Cardiac fibroblast (primary cell): Measurements from ENCODE around the gene SLC25A12.

Experiments used
- DNase-seq, 2 donors: peaks; one replicate each; pipeline versions ENCODE4 v3.0.0 to v3.0.0-alpha.2; 2010; ENCODE audit warnings: low read depth in 2 of 2
- H3K4me3 ChIP-seq, 2 donors: replicated peaks in 1 of 2; 1 replicate in 1 of 2; 2 replicates in 1 of 2; pipeline ENCODE4 v1.5.1; 2011; ENCODE audit warnings: low read depth in 2 of 2, low read length in 2 of 2, mild to moderate bottlenecking in 2 of 2, moderate library complexity in 1 of 2
- TF ChIP-seq, protein P1 (sequence below): IDR thresholded peaks from one replicate; pipeline ENCODE4 v1.5.1; 2011; ENCODE audit warnings: low read depth, mild to moderate bottlenecking, low read length, inconsistent platforms

SLC25A12 gene, protein sequence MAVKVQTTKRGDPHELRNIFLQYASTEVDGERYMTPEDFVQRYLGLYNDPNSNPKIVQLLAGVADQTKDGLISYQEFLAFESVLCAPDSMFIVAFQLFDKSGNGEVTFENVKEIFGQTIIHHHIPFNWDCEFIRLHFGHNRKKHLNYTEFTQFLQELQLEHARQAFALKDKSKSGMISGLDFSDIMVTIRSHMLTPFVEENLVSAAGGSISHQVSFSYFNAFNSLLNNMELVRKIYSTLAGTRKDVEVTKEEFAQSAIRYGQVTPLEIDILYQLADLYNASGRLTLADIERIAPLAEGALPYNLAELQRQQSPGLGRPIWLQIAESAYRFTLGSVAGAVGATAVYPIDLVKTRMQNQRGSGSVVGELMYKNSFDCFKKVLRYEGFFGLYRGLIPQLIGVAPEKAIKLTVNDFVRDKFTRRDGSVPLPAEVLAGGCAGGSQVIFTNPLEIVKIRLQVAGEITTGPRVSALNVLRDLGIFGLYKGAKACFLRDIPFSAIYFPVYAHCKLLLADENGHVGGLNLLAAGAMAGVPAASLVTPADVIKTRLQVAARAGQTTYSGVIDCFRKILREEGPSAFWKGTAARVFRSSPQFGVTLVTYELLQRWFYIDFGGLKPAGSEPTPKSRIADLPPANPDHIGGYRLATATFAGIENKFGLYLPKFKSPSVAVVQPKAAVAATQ

DNA sequence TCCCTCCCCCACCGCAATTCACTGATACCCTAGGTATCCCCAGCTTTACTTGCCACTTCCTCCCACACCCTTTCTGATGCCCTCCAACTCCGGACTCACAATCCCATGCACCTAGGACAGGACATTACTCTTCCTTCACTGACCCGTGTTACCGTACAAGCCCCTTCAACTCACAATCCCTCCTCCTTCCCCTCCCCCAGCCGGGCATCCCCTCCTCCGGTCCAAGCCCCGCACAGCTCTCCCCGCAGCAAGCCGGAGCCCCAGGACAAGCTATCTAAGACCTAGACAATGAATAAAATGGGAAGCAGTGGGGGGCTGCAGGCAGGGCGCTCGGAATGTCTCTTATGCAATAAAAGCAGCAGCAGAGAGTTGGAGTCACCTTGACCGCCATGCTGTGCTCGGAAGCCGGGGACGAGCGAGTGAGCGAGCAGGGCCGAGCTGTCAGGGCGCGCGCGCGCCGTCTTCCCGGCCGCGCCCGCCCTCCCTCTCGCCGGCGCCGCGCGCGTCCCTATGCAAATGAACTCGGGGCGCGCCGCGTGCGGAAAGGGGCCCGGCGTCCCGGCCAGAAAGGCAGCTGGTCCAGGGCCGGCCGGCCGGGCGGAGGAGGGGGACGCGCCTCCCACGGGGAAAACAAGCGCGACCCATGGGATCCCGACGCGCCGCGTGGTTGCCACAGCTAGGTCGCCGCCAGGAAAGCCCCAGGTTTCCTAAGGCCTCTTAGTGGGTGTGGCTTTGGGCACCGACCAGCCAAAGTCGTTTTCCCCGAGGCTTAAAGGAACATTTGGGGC lies at the start of gene SLC25A12:
Gene SLC25A12, minus strand, starts transcription at position 421 of the 788 bp plus-strand sequence. Its CDS starts 30 bp downstream, at position 391.
- peak; percentile 82 for DNase-seq
- H3K4me3 ChIP-seq: peak within 1 kb of the TSS; percentile 74 to 92
- TF ChIP-seq, protein P1, sequence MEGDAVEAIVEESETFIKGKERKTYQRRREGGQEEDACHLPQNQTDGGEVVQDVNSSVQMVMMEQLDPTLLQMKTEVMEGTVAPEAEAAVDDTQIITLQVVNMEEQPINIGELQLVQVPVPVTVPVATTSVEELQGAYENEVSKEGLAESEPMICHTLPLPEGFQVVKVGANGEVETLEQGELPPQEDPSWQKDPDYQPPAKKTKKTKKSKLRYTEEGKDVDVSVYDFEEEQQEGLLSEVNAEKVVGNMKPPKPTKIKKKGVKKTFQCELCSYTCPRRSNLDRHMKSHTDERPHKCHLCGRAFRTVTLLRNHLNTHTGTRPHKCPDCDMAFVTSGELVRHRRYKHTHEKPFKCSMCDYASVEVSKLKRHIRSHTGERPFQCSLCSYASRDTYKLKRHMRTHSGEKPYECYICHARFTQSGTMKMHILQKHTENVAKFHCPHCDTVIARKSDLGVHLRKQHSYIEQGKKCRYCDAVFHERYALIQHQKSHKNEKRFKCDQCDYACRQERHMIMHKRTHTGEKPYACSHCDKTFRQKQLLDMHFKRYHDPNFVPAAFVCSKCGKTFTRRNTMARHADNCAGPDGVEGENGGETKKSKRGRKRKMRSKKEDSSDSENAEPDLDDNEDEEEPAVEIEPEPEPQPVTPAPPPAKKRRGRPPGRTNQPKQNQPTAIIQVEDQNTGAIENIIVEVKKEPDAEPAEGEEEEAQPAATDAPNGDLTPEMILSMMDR: no peak

DNA sequence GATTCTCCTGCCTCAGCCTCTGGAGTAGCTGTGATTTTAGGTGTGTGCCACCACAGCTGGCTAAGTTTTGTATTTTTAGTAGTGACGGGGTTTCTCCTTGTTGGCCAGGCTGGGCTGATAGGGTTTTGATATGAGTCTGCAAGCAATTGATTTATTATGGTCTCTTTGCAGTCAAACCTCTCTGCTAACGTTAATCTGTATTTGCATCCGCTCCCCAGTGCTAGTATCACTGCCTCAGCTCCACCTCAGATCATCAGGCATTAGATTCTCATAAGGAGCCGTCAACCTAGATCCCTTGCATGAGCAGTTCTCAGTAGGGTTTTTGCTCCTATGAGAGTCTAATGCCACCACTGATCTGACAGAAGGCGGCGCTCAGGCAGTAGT lies 47.3 kb upstream of the SLC25A12 start:
- no peak for DNase-seq
- H3K4me3 ChIP-seq: no peak overlapping the region
- TF ChIP-seq, protein P1: no peak

DNA sequence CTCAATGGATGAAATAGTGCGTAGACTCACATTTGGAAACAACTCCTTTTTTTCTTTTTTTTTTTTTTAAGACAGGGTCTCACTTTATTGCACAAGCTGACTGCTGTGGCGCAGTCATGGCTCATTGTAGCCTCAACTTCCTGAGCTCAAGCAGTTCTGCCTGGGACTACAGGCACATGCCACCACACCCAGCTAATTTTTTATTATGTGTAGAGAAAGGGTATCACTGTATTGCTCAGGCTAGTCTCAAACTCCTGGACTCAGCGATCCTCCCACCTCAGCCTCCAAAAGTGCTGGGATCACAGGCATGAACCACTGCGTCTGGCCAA lies 45.7 kb upstream of the SLC25A12 start:
- no peak overlapping the region for H3K4me3 ChIP-seq
- no peak for DNase-seq
- TF ChIP-seq, protein P1: no peak

DNA sequence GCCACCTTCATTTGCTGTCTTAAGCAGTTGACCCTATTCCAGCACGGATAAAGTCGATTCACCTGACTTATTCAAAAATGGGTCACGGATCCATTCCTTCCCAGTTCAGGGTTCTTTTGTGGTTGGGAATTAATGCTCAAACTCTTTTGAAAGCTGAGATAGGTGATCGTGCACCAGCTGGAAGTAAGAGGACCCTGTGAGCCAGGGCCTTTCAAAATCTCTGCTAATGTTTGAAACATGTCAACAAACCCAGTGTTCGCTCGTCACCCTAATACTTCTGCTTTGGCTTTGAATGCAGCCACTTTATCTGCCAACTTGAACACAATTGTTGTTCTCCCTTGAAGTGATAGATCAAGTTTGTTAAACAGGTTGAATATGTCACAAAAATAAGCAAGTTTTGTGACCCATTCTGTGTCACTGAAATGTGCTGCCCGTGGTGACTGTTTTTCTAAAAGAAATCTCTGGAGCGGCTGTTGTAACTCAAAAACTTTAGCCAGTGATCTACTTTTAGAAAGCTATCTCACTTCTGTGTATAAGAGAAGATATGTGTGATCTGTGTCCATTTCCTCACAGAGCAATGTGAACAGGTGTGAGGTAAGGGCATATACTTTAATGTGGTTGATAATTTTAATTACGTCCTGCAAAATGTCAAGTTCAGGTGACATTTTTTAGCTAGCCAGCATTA lies 45.2 kb upstream of the SLC25A12 start:
- no peak for DNase-seq
- TF ChIP-seq, protein P1: no peak
- H3K4me3 ChIP-seq: no peak overlapping the region

DNA sequence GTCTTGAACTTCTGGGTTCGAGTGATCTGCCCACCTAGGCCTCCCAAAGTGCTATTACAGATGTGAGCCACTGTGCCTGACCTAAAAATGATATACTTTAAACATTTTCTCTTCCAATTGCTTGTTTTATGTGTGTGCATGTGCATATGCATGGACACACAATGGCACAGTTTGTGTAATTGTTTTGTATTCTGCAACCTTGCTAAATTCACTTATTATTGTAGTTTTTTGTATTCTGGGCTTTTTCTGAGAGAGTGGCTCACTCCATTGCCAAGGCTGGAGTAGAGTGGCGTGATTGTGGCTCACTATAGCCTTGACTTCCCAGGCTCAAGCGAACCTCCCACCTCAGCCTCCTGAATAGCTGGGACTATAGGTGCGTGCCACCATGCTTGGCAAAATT lies 36.3 kb upstream of the SLC25A12 start:
- TF ChIP-seq, protein P1: no peak
- H3K4me3 ChIP-seq: no peak overlapping the region
- DNase-seq: no peak

DNA sequence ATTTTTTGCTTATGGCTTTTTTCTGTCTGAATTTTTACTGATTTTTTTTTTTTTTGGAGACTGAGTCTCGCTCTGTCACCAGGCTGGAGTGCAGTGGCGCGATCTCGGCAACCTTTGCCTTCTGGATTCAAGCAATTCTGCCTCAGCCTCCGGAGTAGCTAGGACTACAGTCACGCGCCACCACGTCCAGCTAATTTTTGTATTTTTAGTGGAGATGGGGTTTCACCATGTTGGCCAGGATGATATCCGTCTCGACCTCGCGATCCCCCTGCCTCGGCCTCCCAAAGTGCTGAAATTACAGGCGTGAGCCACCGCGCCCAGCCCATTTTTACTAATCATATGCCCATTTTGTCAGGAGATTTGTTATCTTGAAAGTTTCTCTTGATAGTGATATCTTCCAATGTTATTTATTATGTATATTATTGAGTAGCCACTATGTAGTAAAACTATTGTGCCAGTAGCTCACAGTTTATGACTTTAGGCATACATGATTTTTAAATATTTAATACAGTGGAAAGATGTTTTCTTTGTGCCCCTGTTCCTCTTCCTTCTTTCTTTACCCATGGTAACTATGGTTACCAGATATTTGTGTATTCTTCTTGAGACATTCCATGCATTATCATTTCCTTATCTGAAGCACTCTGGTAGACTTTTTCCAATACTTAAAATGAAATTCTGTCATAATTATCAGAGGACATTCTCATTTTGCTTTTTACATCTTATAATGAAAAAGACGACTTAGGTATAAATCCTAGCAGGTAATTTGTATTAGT lies 30.3 kb upstream of the SLC25A12 start:
- TF ChIP-seq, protein P1: no peak
- no peak overlapping the region for H3K4me3 ChIP-seq

More for the DNA sequence above, 30.3 kb upstream of the SLC25A12 start:
- peak in 1 of 2 donors; percentile 27 for DNase-seq
